Lung (tissue), 12 donors: ENCODE results near the gene MAP3K2. TPM values are rescaled to one million over a fixed set of nuclear protein-coding genes. Genes with fewer than 3 reads are reported as not detected.

ENCODE experiments used
- ATAC-seq: fragments of 200-7000 bp; cut with Tn5 transposase; one replicate; pipeline ENCODE4 v1.9.1; 2020; ENCODE audit warnings: moderate number of reproducible peaks; ENCODE audit not compliant: insufficient read depth, low FRiP score
- DNase-seq, 3 donors: peaks; one replicate each; pipeline ENCODE4 v3.0.0-alpha.2; 2013 to 2017
- H3K27ac ChIP-seq, 2 donors: one replicate each; pipeline ENCODE4 v1.5.1; 2013; ENCODE audit warnings: mild to moderate bottlenecking in 2 of 2, moderate library complexity in 2 of 2, control low read depth in 1 of 2, inconsistent platforms in 1 of 2, low read depth in 1 of 2, low read length in 1 of 2
- H3K27me3 ChIP-seq, 3 donors: one replicate each; pipeline ENCODE4 v1.5.1; 2013; ENCODE audit warnings: low read length in 2 of 3; ENCODE audit not compliant: control insufficient read depth in 3 of 3, insufficient read depth in 3 of 3
- H3K36me3 ChIP-seq, 4 donors: one replicate each; pipeline ENCODE4 v1.5.1; 2013; ENCODE audit warnings: low read length in 4 of 4, mild to moderate bottlenecking in 1 of 4, moderate library complexity in 1 of 4; ENCODE audit not compliant: control insufficient read depth in 4 of 4, insufficient read depth in 4 of 4
- H3K4me1 ChIP-seq, 5 donors: one replicate each; pipeline ENCODE4 v1.5.1; 2013; ENCODE audit warnings: low read length in 5 of 5, mild to moderate bottlenecking in 2 of 5, moderate library complexity in 1 of 5; ENCODE audit not compliant: control insufficient read depth in 5 of 5, insufficient read depth in 5 of 5
- H3K4me3 ChIP-seq: one replicate; pipeline ENCODE4 v1.5.1; 2013; ENCODE audit warnings: mild to moderate bottlenecking, control low read depth, moderate library complexity
- H3K9ac ChIP-seq, 2 donors: one replicate each; pipeline ENCODE4 v1.5.1; 2013; ENCODE audit warnings: low read length in 2 of 2, control low read depth in 1 of 2; ENCODE audit not compliant: insufficient read depth in 1 of 2
- H3K9me3 ChIP-seq, 4 donors: one replicate each; pipeline ENCODE4 v1.5.1; 2013; ENCODE audit warnings: low read length in 3 of 4, mild to moderate bottlenecking in 1 of 4, moderate library complexity in 1 of 4; ENCODE audit not compliant: control insufficient read depth in 4 of 4, insufficient read depth in 3 of 4
- CTCF ChIP-seq: IDR thresholded peaks from 2 replicates; pipeline ENCODE4 v1.5.1; 2012; ENCODE audit warnings: mild to moderate bottlenecking; ENCODE audit errors: control extremely low read depth, extremely low read depth
- WGBS, 2 donors: extraction: QIAGEN DNeasy Blood & Tissue Kit; methylation state at CpG; one replicate each; pipeline ENCODE4 v1.1.7; 2013; 5-methylcytosine and 5-hydroxymethylcytosine counted together
- polyA plus RNA-seq, 2 donors: library from polyadenylated mRNA; stranded (reverse); fragments of 200-250 nt; gene quantifications; one replicate each; pipeline ENCODE4 v1.2.1, GENCODE V29; 2013
- total RNA-seq, 2 donors: library from RNA; depleted of rRNA in 1 of 2; stranded (reverse); fragments of >200 nt in 1 of 2; gene quantifications; one replicate each; pipeline ENCODE4 v1.2.1, GENCODE V29; 2014 to 2021
- donor health status: control.
- donor health status: control.
- donor health status: Bipolar disorder and iron deficiency.
- donor health status: healthy.
- donor health status: DM: yes; HTN: yes; CAD: no.

MAP3K2 gene
- total and polyA plus RNA-seq, 4 donors: 8.1 to 81.0 (median 30.8) TPM

- 91 to 92% methylated on average over 2 of the region's 2 CpGs for WGBS, 2 donors
- DNase-seq: no peak
- TF ChIP-seq CTCF: no peak
- Histone ChIP-seq H3K27me3 (no peaks in the 10 kb centered on the region), H3K27ac (no peak overlapping the region), H3K4me3 (no peak overlapping the region), H3K4me1 (peaks cover under 1 to 17% (median 3%) of the 10 kb centered on the region in 5 donors), H3K9me3 (no peaks in the 10 kb centered on the region), H3K36me3 (no peaks in the 10 kb centered on the region), H3K9ac (no peak overlapping the region)
- no peak for ATAC-seq
These were observed 27.5 kb downstream of the MAP3K2 start for GRCh38 chr2:127360242-127360641.

GRCh38 chr2:127359520-127359919 is 28.3 kb downstream of the MAP3K2 start:
- no peak for ATAC-seq

GRCh38 chr2:127358971-127359370 is 28.8 kb downstream of the MAP3K2 start:
- DNase-seq (no peak), ATAC-seq (no peak)
- Histone ChIP-seq H3K36me3 (no peaks in the 10 kb centered on the region), H3K27me3 (no peaks in the 10 kb centered on the region), H3K4me1 (peaks cover 1 to 21% (median 8%) of the 10 kb centered on the region in 5 donors), H3K27ac (no peak overlapping the region), H3K9ac (no peak overlapping the region), H3K4me3 (no peak overlapping the region), H3K9me3 (no peaks in the 10 kb centered on the region)
- WGBS, 2 donors: 93 to 95% methylated on average over 2 of the region's 2 CpGs
- TF ChIP-seq CTCF: no peak

More at GRCh38 chr2:127359520-127359919, 28.3 kb downstream of the MAP3K2 start:
- Histone ChIP-seq H3K4me3 (no peak overlapping the region), H3K9ac (no peak overlapping the region), H3K9me3 (no peaks in the 10 kb centered on the region), H3K27ac (no peak overlapping the region), H3K27me3 (no peaks in the 10 kb centered on the region), H3K36me3 (no peaks in the 10 kb centered on the region), H3K4me1 (peaks cover 1 to 17% (median 4%) of the 10 kb centered on the region in 5 donors)
- no peak for DNase-seq
- no peak for TF ChIP-seq CTCF
- 60 to 69% methylated on average over 5 of the region's 5 CpGs for WGBS, 2 donors

DNA sequence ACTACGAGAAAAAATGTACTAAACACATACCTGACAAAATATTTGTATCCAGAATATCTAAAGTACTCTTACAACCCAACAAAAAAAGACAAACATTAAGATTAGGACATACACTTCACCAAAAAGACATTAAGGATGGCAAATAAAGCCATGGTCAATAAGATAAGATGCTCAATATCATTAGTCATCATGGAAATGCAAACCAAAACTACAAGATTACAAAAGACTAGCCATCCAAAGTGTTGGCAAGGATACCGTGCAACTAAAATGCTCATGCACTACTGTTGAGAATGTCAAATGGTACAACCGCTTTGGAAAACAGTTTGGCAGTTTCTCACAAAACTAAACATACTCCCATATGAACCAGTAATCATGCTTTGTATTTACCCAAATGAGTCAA is 29.7 kb downstream of the MAP3K2 start:
- ATAC-seq: peak; percentile 27
- Histone ChIP-seq H3K9ac (no peak overlapping the region), H3K4me3 (no peak overlapping the region), H3K4me1 (peaks cover 1 to 18% (median 8%) of the 10 kb centered on the region in 5 donors), H3K27ac (no peak overlapping the region), H3K27me3 (no peaks in the 10 kb centered on the region), H3K9me3 (no peaks in the 10 kb centered on the region), H3K36me3 (no peaks in the 10 kb centered on the region)
- peak in 2 of 3 donors; percentile 63 to 64 for DNase-seq
- no peak for TF ChIP-seq CTCF
- 71 to 84% methylated on average over 3 of the region's 3 CpGs for WGBS, 2 donors
